HG03175 (cell line): Measurements from ENCODE around the gene ADTRP.

Experiments
- ATAC-seq: cut with Tn5 transposase; IDR thresholded peaks from one replicate; pipeline ENCODE4 v1.9.1; 2021; ENCODE audit warnings: mild to moderate bottlenecking, moderate library complexity; ENCODE audit not compliant: unreplicated experiment

Gene ADTRP

GRCh38 chr6:11727998-11728961 lies 50.3 kb downstream of the ADTRP start:
- ATAC-seq = no peak

GRCh38 chr6:11727346-11727997 lies 51.1 kb downstream of the ADTRP start:
- ATAC-seq = no peak

- no peak for ATAC-seq
Measured at GRCh38 chr6:11724286-11724685, 54.3 kb downstream of the ADTRP start.

- peak; percentile 55 for ATAC-seq
Measured at GRCh38 chr6:11722805-11723631, 55.6 kb downstream of the ADTRP start.

- ATAC-seq = peak; percentile 71
Measured at GRCh38 chr6:11722220-11722619, 56.4 kb downstream of the ADTRP start.

- no peak for ATAC-seq
Measured at GRCh38 chr6:11718463-11718862, 60.1 kb downstream of the ADTRP start.

- ATAC-seq = no peak
Measured at GRCh38 chr6:11718031-11718430, 60.6 kb downstream of the ADTRP start.

- ATAC-seq = no peak
Measured at GRCh38 chr6:11714798-11715285, 63.8 kb downstream of the ADTRP start.

GRCh38 chr6:11714116-11714797 lies 64.3 kb downstream of the ADTRP start:
- no peak for ATAC-seq

GRCh38 chr6:11712760-11713159 lies 65.8 kb downstream of the ADTRP start:
- no peak for ATAC-seq

- no peak for ATAC-seq
Measured at GRCh38 chr6:11711984-11712711, 66.5 kb downstream of the ADTRP start.

- no peak for ATAC-seq
Measured at GRCh38 chr6:11711003-11711983, 67.3 kb downstream of the ADTRP start.

GRCh38 chr6:11710311-11710761 lies 68.3 kb downstream of the ADTRP start:
- no peak for ATAC-seq

GRCh38 chr6:11706171-11706570 lies 72.4 kb downstream of the ADTRP start:
- ATAC-seq = no peak

GRCh38 chr6:11705483-11705882 lies 73.1 kb downstream of the ADTRP start:
- no peak for ATAC-seq

- ATAC-seq = no peak
Measured at GRCh38 chr6:11705069-11705468, 73.5 kb downstream of the ADTRP start.

- no peak for ATAC-seq
Measured at GRCh38 chr6:11703725-11704124, 74.9 kb downstream of the ADTRP start.

GRCh38 chr6:11702500-11703130 lies 76.0 kb downstream of the ADTRP start:
- no peak for ATAC-seq
